SU-DHL-6 (cell line): ENCODE measurements around the gene ARPC2.

Experiments used
- H2AFZ ChIP-seq: fragments of 200-600 bp; sonication (generic); 2 replicates; pipeline ENCODE4 v1.6.1; 2014; ENCODE audit warnings: low read depth, mild to moderate bottlenecking, moderate library complexity, mixed read lengths, antibody characterized with exemption, low read length; ENCODE audit not compliant: severe bottlenecking
- H3F3A ChIP-seq: fragments of 200-600 bp; shearing (Covaris generic); 2 replicates; pipeline ENCODE4 v1.6.0; 2016; ENCODE audit warnings: antibody characterized with exemption, mild to moderate bottlenecking; ENCODE audit not compliant: insufficient read depth
- H3K27ac ChIP-seq: fragments of 200-600 bp; sonication (generic); 2 replicates; pipeline ENCODE4 v1.5.1; 2016; ENCODE audit warnings: low read depth, mild to moderate bottlenecking, low read length, moderate library complexity, mixed read lengths
- H3K27me3 ChIP-seq: fragments of 200-600 bp; sonication (generic), shearing (Covaris generic); 2 replicates; pipeline ENCODE4 v1.6.0; 2014; ENCODE audit warnings: mild to moderate bottlenecking, low read length
- H3K36me3 ChIP-seq: fragments of 200-600 bp; sonication (generic); 2 replicates; pipeline ENCODE4 v1.6.1; 2014; ENCODE audit warnings: mild to moderate bottlenecking, low read length, mixed read lengths
- H3K4me2 ChIP-seq: fragments of 300-600, 200-600 bp; shearing (Covaris generic), sonication (generic); 2 replicates; pipeline ENCODE4 v1.6.0; 2014; ENCODE audit warnings: low read length, low read depth, mild to moderate bottlenecking; ENCODE audit not compliant: poor library complexity, severe bottlenecking
- H3K4me3 ChIP-seq: fragments of 200-600 bp; sonication (generic); 2 replicates; pipeline ENCODE4 v1.5.1; 2014; ENCODE audit warnings: antibody characterized with exemption, low read length, mild to moderate bottlenecking, mixed read lengths; ENCODE audit not compliant: insufficient read depth, poor library complexity, severe bottlenecking
- H3K79me2 ChIP-seq: fragments of 200-600 bp; sonication (generic); 2 replicates; pipeline ENCODE4 v1.6.1; 2014; ENCODE audit warnings: mild to moderate bottlenecking, low read length, moderate library complexity; ENCODE audit not compliant: insufficient read depth
- H3K9ac ChIP-seq: fragments of 200-600 bp; sonication (generic); 2 replicates; pipeline ENCODE4 v1.7.0; 2014; ENCODE audit warnings: mild to moderate bottlenecking, low read length
- H3K9me2 ChIP-seq: fragments of 200-600 bp; sonication (generic); replicated peaks from 2 replicates; pipeline ENCODE4 v1.6.1; 2014; ENCODE audit warnings: low read length; ENCODE audit not compliant: insufficient read depth
- H3K9me3 ChIP-seq: fragments of 200-600 bp; sonication (generic); 2 replicates; pipeline ENCODE4 v1.6.1; 2014; ENCODE audit warnings: low read length, mixed read lengths; ENCODE audit not compliant: insufficient read depth
- H4K20me1 ChIP-seq: fragments of 200-600 bp; sonication (generic); 2 replicates; pipeline ENCODE4 v1.6.1; 2014; ENCODE audit warnings: low read depth, mild to moderate bottlenecking, antibody characterized with exemption, low read length, moderate library complexity, mixed read lengths
- CTCF ChIP-seq: fragments of 200-600 bp; sonication (generic); IDR thresholded peaks from one replicate; pipeline ENCODE4 v1.5.1; 2017; ENCODE audit warnings: antibody characterized with exemption, mild to moderate bottlenecking, low read length, moderate library complexity; ENCODE audit not compliant: insufficient read depth, poor library complexity, severe bottlenecking
- EZH2phosphoT487 ChIP-seq: fragments of 200-600 bp; sonication (generic), shearing (Covaris generic); conservative IDR thresholded peaks from 2 replicates; pipeline ENCODE4 v1.6.1; 2018; ENCODE audit warnings: mild to moderate bottlenecking, antibody characterized with exemption, low read length, moderate library complexity, mixed read lengths

The ARPC2 gene

GRCh38 chr2:218280260-218280870, 63.4 kb downstream of the ARPC2 start:
- no peaks in the 10 kb centered on the region for H3K79me2 ChIP-seq
- H3K27me3 ChIP-seq: no peaks in the 10 kb centered on the region
- H3K9me3 ChIP-seq: no peaks in the 10 kb centered on the region
- no peak overlapping the region for H2AFZ ChIP-seq
- H3K27ac ChIP-seq: no peak overlapping the region
- no peaks in the 10 kb centered on the region for H3K9me2 ChIP-seq
- H3K4me3 ChIP-seq: no peak overlapping the region
- no peak overlapping the region for H3K4me2 ChIP-seq
- TF ChIP-seq CTCF (no peak), EZH2phosphoT487 (no peak)
- H4K20me1 ChIP-seq: no peaks in the 10 kb centered on the region
- H3K36me3 ChIP-seq: no peaks in the 10 kb centered on the region
- H3K9ac ChIP-seq: no peak overlapping the region
- H3F3A ChIP-seq: no peaks in the 10 kb centered on the region

DNA sequence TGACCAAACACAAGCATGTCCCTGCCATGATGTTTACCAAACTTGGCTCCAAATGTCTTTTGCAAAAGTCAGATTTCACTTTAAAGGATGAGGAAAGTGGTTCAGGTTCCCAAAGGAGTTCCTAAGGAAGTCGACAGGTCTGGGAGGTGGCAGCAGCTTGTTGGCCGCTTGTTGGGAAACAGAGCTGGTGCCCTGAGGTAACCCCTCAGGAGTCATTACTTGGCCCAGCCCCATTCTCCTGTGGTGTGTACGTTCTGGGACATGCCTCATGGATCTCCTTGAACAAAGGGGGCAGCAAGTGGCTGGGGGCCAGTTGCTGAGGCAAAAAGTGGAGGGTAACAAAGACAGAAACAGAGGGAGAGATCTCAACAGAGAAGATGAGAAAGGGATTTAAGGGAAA, 64.5 kb downstream of the ARPC2 start:
- no peak overlapping the region for H3K4me3 ChIP-seq
- no peak overlapping the region for H3K9ac ChIP-seq
- H3K9me2 ChIP-seq: no peaks in the 10 kb centered on the region
- H3K36me3 ChIP-seq: no peaks in the 10 kb centered on the region
- TF ChIP-seq CTCF (no peak), EZH2phosphoT487 (no peak)
- H3F3A ChIP-seq: no peaks in the 10 kb centered on the region
- no peaks in the 10 kb centered on the region for H4K20me1 ChIP-seq
- no peak overlapping the region for H3K27ac ChIP-seq
- no peak overlapping the region for H3K4me2 ChIP-seq
- no peak overlapping the region for H2AFZ ChIP-seq
- no peaks in the 10 kb centered on the region for H3K79me2 ChIP-seq
- no peaks in the 10 kb centered on the region for H3K9me3 ChIP-seq
- no peaks in the 10 kb centered on the region for H3K27me3 ChIP-seq

- no peak overlapping the region for H3K9ac ChIP-seq
- no peak for TF ChIP-seq CTCF
- no peak for TF ChIP-seq EZH2phosphoT487
- no peaks in the 10 kb centered on the region for H3K9me3 ChIP-seq
- no peak overlapping the region for H2AFZ ChIP-seq
- no peaks in the 10 kb centered on the region for H3K79me2 ChIP-seq
- H3K27ac ChIP-seq: no peak overlapping the region
- no peaks in the 10 kb centered on the region for H3K27me3 ChIP-seq
- H3K9me2 ChIP-seq: no peaks in the 10 kb centered on the region
- H4K20me1 ChIP-seq: no peaks in the 10 kb centered on the region
- H3K36me3 ChIP-seq: no peaks in the 10 kb centered on the region
- H3K4me2 ChIP-seq: no peak overlapping the region
- H3F3A ChIP-seq: no peaks in the 10 kb centered on the region
- no peak overlapping the region for H3K4me3 ChIP-seq
Observed at GRCh38 chr2:218282173-218282991, 65.4 kb downstream of the ARPC2 start.
